RWPE1 (cell line): ENCODE results near the gene CD226.

Experiments
- CTCF ChIA-PET: fragments of 350-600 bp; sonication (Branson Sonifier 250); formaldehyde crosslinking; extraction: SDS; loops from one replicate; lab custom pipeline; 2021; lab: Yijun Ruan, JAX
- POLR2A ChIA-PET: fragments of 400-600 bp; formaldehyde crosslinking; extraction: SDS; loops from one replicate; lab custom pipeline; 2020; ENCODE audit warnings: antibody characterized with exemption; ENCODE audit not compliant: low non-redundant PET; lab: Yijun Ruan, JAX
- DNase-seq: peaks from one replicate; pipeline ENCODE4 v3.0.0; 2012; ENCODE audit warnings: low spot score
- H3K27ac ChIP-seq: fragments of 450-650 bp; 2 replicates; pipeline ENCODE4 v1.5.1; 2017
- CTCF ChIP-seq: fragments of 450-650 bp; conservative IDR thresholded peaks from 2 replicates; pipeline ENCODE4 v1.5.1; 2017; ENCODE audit warnings: low read depth, mild to moderate bottlenecking

The CD226 gene

GRCh38 chr18:69974365-69974764, 26.7 kb upstream of the CD226 start:
- POLR2A ChIA-PET: no interaction called here
- CTCF ChIA-PET: no interaction called here
- no peak for TF ChIP-seq CTCF
- H3K27ac ChIP-seq: no peak overlapping the region
- no peak for DNase-seq

GRCh38 chr18:69969491-69969890, 21.8 kb upstream of the CD226 start:
- no peak overlapping the region for H3K27ac ChIP-seq
- CTCF ChIA-PET: no interaction called here
- DNase-seq: no peak
- no peak for TF ChIP-seq CTCF
- POLR2A ChIA-PET: no interaction called here

GRCh38 chr18:69968039-69968438, 20.4 kb upstream of the CD226 start:
- CTCF ChIA-PET: no interaction called here
- H3K27ac ChIP-seq: no peak overlapping the region
- POLR2A ChIA-PET: no interaction called here
- DNase-seq: no peak
- no peak for TF ChIP-seq CTCF

GRCh38 chr18:69963196-69963595, 15.5 kb upstream of the CD226 start:
- ChIA-PET POLR2A (no interaction called here), CTCF (no interaction called here)
- no peak overlapping the region for H3K27ac ChIP-seq
- DNase-seq: no peak
- no peak for TF ChIP-seq CTCF

- CTCF ChIA-PET: no interaction called here
- H3K27ac ChIP-seq: no peak overlapping the region
- POLR2A ChIA-PET: no interaction called here
- no peak for TF ChIP-seq CTCF
- no peak for DNase-seq
Observed at GRCh38 chr18:69961718-69962117, 14.0 kb upstream of the CD226 start.

GRCh38 chr18:69958422-69958821, 10.7 kb upstream of the CD226 start:
- ChIA-PET CTCF (no interaction called here), POLR2A (no interaction called here)
- H3K27ac ChIP-seq: no peak overlapping the region
- DNase-seq: no peak
- no peak for TF ChIP-seq CTCF

- POLR2A ChIA-PET: no interaction called here
- DNase-seq: no peak
- TF ChIP-seq CTCF: no peak
- CTCF ChIA-PET: no interaction called here
- H3K27ac ChIP-seq: no peak overlapping the region
Observed at GRCh38 chr18:69957747-69958146, 10.1 kb upstream of the CD226 start.
